Measurements from ENCODE around the gene PORCN. TPM values are rescaled to one million over a fixed set of nuclear protein-coding genes. Genes with fewer than 3 reads are reported as not detected.

PORCN gene
- total RNA-seq, 1 donor = 13.8 TPM

DNA sequence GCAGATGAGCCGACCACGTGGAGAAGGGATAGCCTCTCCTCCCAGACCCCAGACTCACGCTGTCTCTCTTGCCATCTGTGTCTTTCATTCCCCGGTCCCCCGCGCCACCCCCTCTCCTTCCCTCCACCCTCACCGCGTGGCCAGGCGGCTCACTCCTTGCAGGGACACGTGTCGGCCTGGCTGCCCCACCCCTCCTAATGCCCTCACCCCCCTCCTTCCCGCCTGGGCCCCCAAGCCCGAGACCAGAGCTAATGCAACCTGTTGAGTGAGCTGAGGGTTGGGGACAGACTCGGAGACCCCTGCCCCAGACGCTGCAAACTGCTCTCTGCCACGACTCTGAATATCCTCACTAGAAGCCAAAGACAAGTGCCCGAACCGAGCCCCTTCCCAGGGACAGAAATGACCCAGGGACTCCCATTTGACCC is 40.5 kb upstream of the PORCN start:
- no peaks in the 10 kb centered on the region for H4K20me1 ChIP-seq (ENCODE audit: insufficient read depth, low read length)
- H3K79me2 ChIP-seq (ENCODE audit: insufficient read depth, low read length) = peaks cover 14% of the 10 kb centered on the region
- DNase-seq (ENCODE audit: insufficient read length, low spot score, missing footprints) = peak; percentile 44
- no peaks in the 10 kb centered on the region for H3K27me3 ChIP-seq (ENCODE audit: insufficient read depth, low read length)
- H3K4me1 ChIP-seq (ENCODE audit: insufficient read depth, low read length) = peaks cover 24% of the 10 kb centered on the region
- H3K4me3 ChIP-seq (ENCODE audit: insufficient read depth, low read length) = peak overlapping the region; percentile 71
- TF ChIP-seq CTCF (IDR thresholded peaks at IDR 0.05; ENCODE audit: extremely low read depth, low read depth, low read length) = no peak
- no peaks in the 10 kb centered on the region for H3K9me3 ChIP-seq (ENCODE audit: low read depth, low read length)
- H3K36me3 ChIP-seq (ENCODE audit: insufficient read depth, low read length) = no peaks in the 10 kb centered on the region
- H2AFZ ChIP-seq (ENCODE audit: low read length) = peak overlapping the region; percentile 76
- H3K27ac ChIP-seq (ENCODE audit: low read depth, low read length) = peak overlapping the region; percentile 58
- H3K4me2 ChIP-seq (ENCODE audit: insufficient read depth, low read length) = peak overlapping the region; percentile 83

- Histone ChIP-seq H3K4me2 (ENCODE audit: insufficient read depth, low read length) (peak overlapping the region; percentile 83), H3K36me3 (ENCODE audit: insufficient read depth, low read length) (no peaks in the 10 kb centered on the region), H3K27me3 (ENCODE audit: insufficient read depth, low read length) (no peaks in the 10 kb centered on the region), H3K27ac (ENCODE audit: low read depth, low read length) (no peak overlapping the region), H3K9me3 (ENCODE audit: low read depth, low read length) (no peaks in the 10 kb centered on the region), H3K79me2 (ENCODE audit: insufficient read depth, low read length) (peaks cover 13% of the 10 kb centered on the region), H2AFZ (ENCODE audit: low read length) (peak overlapping the region; percentile 56), H3K4me3 (ENCODE audit: insufficient read depth, low read length) (peak overlapping the region; percentile 71), H3K4me1 (ENCODE audit: insufficient read depth, low read length) (peaks cover 24% of the 10 kb centered on the region), H4K20me1 (ENCODE audit: insufficient read depth, low read length) (no peaks in the 10 kb centered on the region)
- peak; percentile 26 for TF ChIP-seq CTCF (IDR thresholded peaks at IDR 0.05; ENCODE audit: extremely low read depth, low read depth, low read length)
- DNase-seq (ENCODE audit: insufficient read length, low spot score, missing footprints) = peak; percentile 77
Observed at GRCh38 chrX:48468693-48469691, 39.8 kb upstream of the PORCN start.

GRCh38 chrX:48470110-48470832 is 38.5 kb upstream of the PORCN start, which contains the start of gene SLC38A5:
SLC38A5 (minus strand) TSS chrX:48470260; CDS start chrX:48467924, 2,336 bp downstream.
- no peak within 1 kb of the TSS for H2AFZ ChIP-seq (ENCODE audit: low read length)
- DNase-seq (ENCODE audit: insufficient read length, low spot score, missing footprints) = peak; percentile 19
- H3K4me3 ChIP-seq (ENCODE audit: insufficient read depth, low read length) = peak within 1 kb of the TSS; percentile 71
- no peak within 1 kb of the TSS for H3K27ac ChIP-seq (ENCODE audit: low read depth, low read length)
- no peaks in the 10 kb centered on the region for H3K9me3 ChIP-seq (ENCODE audit: low read depth, low read length)
- no peaks in the 10 kb centered on the region for H4K20me1 ChIP-seq (ENCODE audit: insufficient read depth, low read length)
- TF ChIP-seq CTCF (IDR thresholded peaks at IDR 0.05; ENCODE audit: extremely low read depth, low read depth, low read length) = no peak
- H3K27me3 ChIP-seq (ENCODE audit: insufficient read depth, low read length) = no peaks in the 10 kb centered on the region
- peak within 1 kb of the TSS; percentile 83 for H3K4me2 ChIP-seq (ENCODE audit: insufficient read depth, low read length)
- peaks cover 22% of the 10 kb centered on the region for H3K4me1 ChIP-seq (ENCODE audit: insufficient read depth, low read length)
- H3K36me3 ChIP-seq (ENCODE audit: insufficient read depth, low read length) = no peaks in the 10 kb centered on the region
- H3K79me2 ChIP-seq (ENCODE audit: insufficient read depth, low read length) = peaks cover 14% of the 10 kb centered on the region

DNA sequence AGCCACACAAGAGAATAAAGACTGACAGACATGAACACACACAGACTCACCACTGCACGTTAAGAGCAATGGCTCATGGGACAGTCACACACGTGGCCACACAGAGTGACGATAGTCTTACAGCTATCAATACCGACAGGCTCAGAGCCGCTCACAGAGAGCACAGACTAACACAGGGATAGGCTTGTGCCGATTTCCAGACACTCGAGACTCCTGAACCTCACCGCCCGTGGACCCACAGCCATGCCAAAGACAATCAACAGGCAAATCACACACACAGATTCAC is 38.0 kb upstream of the PORCN start:
- Histone ChIP-seq H3K4me1 (ENCODE audit: insufficient read depth, low read length) (peaks cover 18% of the 10 kb centered on the region), H3K79me2 (ENCODE audit: insufficient read depth, low read length) (peaks cover 19% of the 10 kb centered on the region), H3K27me3 (ENCODE audit: insufficient read depth, low read length) (no peaks in the 10 kb centered on the region), H3K27ac (ENCODE audit: low read depth, low read length) (no peak overlapping the region), H3K4me3 (ENCODE audit: insufficient read depth, low read length) (no peak overlapping the region), H3K36me3 (ENCODE audit: insufficient read depth, low read length) (no peaks in the 10 kb centered on the region), H2AFZ (ENCODE audit: low read length) (no peak overlapping the region), H3K9me3 (ENCODE audit: low read depth, low read length) (no peaks in the 10 kb centered on the region), H3K4me2 (ENCODE audit: insufficient read depth, low read length) (no peak overlapping the region), H4K20me1 (ENCODE audit: insufficient read depth, low read length) (no peaks in the 10 kb centered on the region)
- TF ChIP-seq CTCF (IDR thresholded peaks at IDR 0.05; ENCODE audit: extremely low read depth, low read depth, low read length) = no peak
- DNase-seq (ENCODE audit: insufficient read length, low spot score, missing footprints) = no peak

All from osteoblast (primary cell).